Measurements from ENCODE around the gene KPRP. TPM values are rescaled to one million over a fixed set of nuclear protein-coding genes. Genes with fewer than 3 reads are reported as not detected.

KPRP gene
- total RNA-seq, 2 donors from 2014 or later = not detected

GRCh38 chr1:152759453-152760173, 1.8 kb downstream of the KPRP start:
- no peak for DNase-seq (ENCODE audit: low spot score in 2 of 2)
- ATAC-seq = no peak
- Mint-ChIP-seq H3K27ac (no peak overlapping the region), H3K36me3 (no peaks in the 10 kb centered on the region), H3K9me3 (peaks cover 0 to 5% of the 10 kb centered on the region in 2 donors)

GRCh38 chr1:152760551-152761190, 2.8 kb downstream of the KPRP start:
- DNase-seq (ENCODE audit: low spot score in 2 of 2) (no peak), ATAC-seq (no peak)
- Mint-ChIP-seq H3K27ac (peak overlapping the region in 1 of 2 donors; percentile 44), H3K36me3 (no peaks in the 10 kb centered on the region), H3K9me3 (peaks cover 0 to 4% of the 10 kb centered on the region in 2 donors)

- ATAC-seq (no peak), DNase-seq (ENCODE audit: low spot score in 2 of 2) (no peak)
- no peaks in the 10 kb centered on the region for H3K9me3 Mint-ChIP-seq
- H3K36me3 Mint-ChIP-seq = no peaks in the 10 kb centered on the region
- no peak overlapping the region for H3K27ac Mint-ChIP-seq
Observed at GRCh38 chr1:152761609-152762213, 3.9 kb downstream of the KPRP start.

GRCh38 chr1:152768847-152769533, 11.2 kb downstream of the KPRP start:
- Mint-ChIP-seq H3K36me3 (no peaks in the 10 kb centered on the region), H3K27ac (no peak overlapping the region), H3K9me3 (no peaks in the 10 kb centered on the region)
- ATAC-seq (no peak), DNase-seq (ENCODE audit: low spot score in 2 of 2) (no peak)

- DNase-seq (ENCODE audit: low spot score in 2 of 2) (no peak), ATAC-seq (no peak)
- Mint-ChIP-seq H3K36me3 (peaks cover 0 to 4% of the 10 kb centered on the region in 2 donors), H3K27ac (no peak overlapping the region), H3K9me3 (no peaks in the 10 kb centered on the region)
Observed at GRCh38 chr1:152770411-152770810, 12.6 kb downstream of the KPRP start.

- no peaks in the 10 kb centered on the region for H3K9me3 Mint-ChIP-seq
- H3K36me3 Mint-ChIP-seq = peaks cover 0 to 4% of the 10 kb centered on the region in 2 donors
- H3K27ac Mint-ChIP-seq = peak within 1 kb of the TSS in 1 of 2 donors; percentile 77
- no peak for ATAC-seq
- no peak for DNase-seq (ENCODE audit: low spot score in 2 of 2)
Observed at GRCh38 chr1:152774875-152775274, 17.1 kb downstream of the KPRP start, which contains the start of gene LCE1F. Gene LCE1F (plus strand): TSS chr1:152775140. CDS start chr1:152776372, 1,232 bp downstream.

- Mint-ChIP-seq H3K9me3 (no peaks in the 10 kb centered on the region), H3K27ac (no peak overlapping the region), H3K36me3 (peaks cover 0 to 4% of the 10 kb centered on the region in 2 donors)
- DNase-seq (ENCODE audit: low spot score in 2 of 2) (no peak), ATAC-seq (no peak)
Observed at GRCh38 chr1:152776361-152776760, 18.5 kb downstream of the KPRP start.

GRCh38 chr1:152777510-152778137, 19.8 kb downstream of the KPRP start:
- Mint-ChIP-seq H3K36me3 (peaks cover 0 to 4% of the 10 kb centered on the region in 2 donors), H3K9me3 (no peaks in the 10 kb centered on the region), H3K27ac (no peak overlapping the region)
- ATAC-seq (no peak), DNase-seq (ENCODE audit: low spot score in 2 of 2) (no peak)

- Mint-ChIP-seq H3K27ac (no peak overlapping the region), H3K36me3 (no peaks in the 10 kb centered on the region), H3K9me3 (no peaks in the 10 kb centered on the region)
- ATAC-seq (no peak), DNase-seq (ENCODE audit: low spot score in 2 of 2) (no peak)
Observed at GRCh38 chr1:152783095-152783494, 25.3 kb downstream of the KPRP start.

- Mint-ChIP-seq H3K27ac (no peak within 1 kb of the TSS), H3K36me3 (no peaks in the 10 kb centered on the region), H3K9me3 (no peaks in the 10 kb centered on the region)
- ATAC-seq (no peak), DNase-seq (ENCODE audit: low spot score in 2 of 2) (no peak)
Observed at GRCh38 chr1:152786077-152786476, 28.3 kb downstream of the KPRP start, which contains the start of gene LCE1E. Gene LCE1E (plus strand): TSS chr1:152786257. CDS start chr1:152787300, 1,043 bp downstream.

- ATAC-seq (no peak), DNase-seq (ENCODE audit: low spot score in 2 of 2) (no peak)
- Mint-ChIP-seq H3K9me3 (no peaks in the 10 kb centered on the region), H3K27ac (no peak overlapping the region), H3K36me3 (no peaks in the 10 kb centered on the region)
Observed at GRCh38 chr1:152795686-152796085, 37.9 kb downstream of the KPRP start.

GRCh38 chr1:152796421-152796820, 38.6 kb downstream of the KPRP start, which contains the start of gene LCE1D:
Gene LCE1D (plus strand): TSS chr1:152796721. CDS start chr1:152797795, 1,074 bp downstream.
- DNase-seq (ENCODE audit: low spot score in 2 of 2) (no peak), ATAC-seq (no peak)
- H3K9me3 Mint-ChIP-seq = no peaks in the 10 kb centered on the region
- no peaks in the 10 kb centered on the region for H3K36me3 Mint-ChIP-seq
- H3K27ac Mint-ChIP-seq = no peak within 1 kb of the TSS

- H3K27ac Mint-ChIP-seq = no peak overlapping the region
- ATAC-seq (no peak), DNase-seq (ENCODE audit: low spot score in 2 of 2) (no peak)
- H3K9me3 Mint-ChIP-seq = no peaks in the 10 kb centered on the region
- H3K36me3 Mint-ChIP-seq = no peaks in the 10 kb centered on the region
Observed at GRCh38 chr1:152801333-152801732, 43.5 kb downstream of the KPRP start.

- ATAC-seq = no peak
- Mint-ChIP-seq H3K27ac (no peak within 1 kb of the TSS), H3K9me3 (no peaks in the 10 kb centered on the region)
Observed at GRCh38 chr1:152806576-152806975, 48.8 kb downstream of the KPRP start, which contains the start of gene LCE1C. Gene LCE1C (minus strand): TSS chr1:152806651. CDS start chr1:152805478, 1,173 bp downstream.

GRCh38 chr1:152811050-152811449, 53.2 kb downstream of the KPRP start:
- Mint-ChIP-seq H3K27ac (no peak overlapping the region), H3K36me3 (no peaks in the 10 kb centered on the region), H3K9me3 (no peaks in the 10 kb centered on the region)
- ATAC-seq = no peak
- DNase-seq (ENCODE audit: low spot score in 2 of 2) = no peak

More at GRCh38 chr1:152806576-152806975, 48.8 kb downstream of the KPRP start, which contains the start of gene LCE1C:
- DNase-seq (ENCODE audit: low spot score in 2 of 2) = no peak
- no peaks in the 10 kb centered on the region for H3K36me3 Mint-ChIP-seq

Measured in activated naive CD4-positive, alpha-beta T cell treated with anti-CD3 and anti-CD28 coated beads, Interleukin-2, amount 50 U/mL, for 72 hours (primary cell).